DMS114 treated with DMSO at 0.1 percent for 48 hours (cell line): ENCODE results near the gene TNFRSF25.
"Not testable (repeated sequence)": the region's sequence is repeated elsewhere in the genome, so short reads cannot be mapped to it uniquely, and the experiment has no call there.

Source experiments
- DNase-seq: peaks from one replicate; lab custom pipeline; 2025; ENCODE audit not compliant: unreplicated experiment; lab: John Stamatoyannopoulos, UW

The TNFRSF25 gene

DNA sequence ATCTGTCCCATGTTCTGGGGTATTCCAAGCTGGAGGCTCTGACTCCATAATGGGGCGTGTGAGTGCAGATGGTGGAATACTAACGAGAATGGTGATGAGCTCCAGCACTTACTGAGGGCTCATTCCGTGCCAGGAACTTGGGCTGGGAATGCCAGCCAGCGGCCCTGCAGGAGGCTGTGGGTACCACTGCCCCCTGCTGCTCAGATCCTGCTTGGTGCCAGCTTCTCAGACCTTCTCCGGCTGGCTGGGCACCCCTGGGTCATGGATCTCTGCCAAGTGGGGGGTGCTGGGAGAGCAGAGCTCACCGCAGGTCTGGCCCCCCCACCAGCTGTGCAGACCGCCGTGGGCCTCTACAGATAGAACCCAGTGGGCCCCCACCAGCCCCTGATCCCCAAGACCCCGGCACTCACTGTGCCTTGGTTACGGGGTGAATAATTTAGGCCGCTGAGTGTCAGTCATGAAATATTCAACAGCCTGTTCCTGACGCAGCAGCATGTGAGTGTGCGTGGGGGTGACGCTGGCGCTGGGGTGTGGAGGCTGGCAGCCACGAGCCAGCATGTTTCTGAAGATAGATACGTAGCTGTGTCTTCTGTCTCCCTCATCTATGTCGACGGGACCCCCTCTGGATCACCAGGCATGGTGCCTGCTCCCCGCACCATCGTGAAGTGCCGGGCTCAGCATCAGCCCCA lies 28.8 kb downstream of the TNFRSF25 start:
- DNase-seq, result not testable (repeated sequence)

- not testable (repeated sequence) for DNase-seq
Measured at GRCh38 chr1:6436277-6436676, 29.7 kb downstream of the TNFRSF25 start.

- no peak for DNase-seq
Measured at GRCh38 chr1:6435547-6435946, 30.4 kb downstream of the TNFRSF25 start.

GRCh38 chr1:6435129-6435528 lies 30.8 kb downstream of the TNFRSF25 start:
- no peak for DNase-seq

- no peak for DNase-seq
Measured at GRCh38 chr1:6434186-6434585, 31.8 kb downstream of the TNFRSF25 start.

GRCh38 chr1:6431645-6432579 lies 34.1 kb downstream of the TNFRSF25 start:
- DNase-seq, result not testable (repeated sequence)

- not testable (repeated sequence) for DNase-seq
Measured at GRCh38 chr1:6429660-6430411, 36.1 kb downstream of the TNFRSF25 start.

- not testable (repeated sequence) for DNase-seq
Measured at GRCh38 chr1:6428453-6428852, 37.5 kb downstream of the TNFRSF25 start.

GRCh38 chr1:6427441-6428390 lies 38.3 kb downstream of the TNFRSF25 start:
- no peak for DNase-seq

GRCh38 chr1:6426972-6427350 lies 39.0 kb downstream of the TNFRSF25 start:
- no peak for DNase-seq

GRCh38 chr1:6426277-6426971 lies 39.5 kb downstream of the TNFRSF25 start:
- no peak for DNase-seq

DNA sequence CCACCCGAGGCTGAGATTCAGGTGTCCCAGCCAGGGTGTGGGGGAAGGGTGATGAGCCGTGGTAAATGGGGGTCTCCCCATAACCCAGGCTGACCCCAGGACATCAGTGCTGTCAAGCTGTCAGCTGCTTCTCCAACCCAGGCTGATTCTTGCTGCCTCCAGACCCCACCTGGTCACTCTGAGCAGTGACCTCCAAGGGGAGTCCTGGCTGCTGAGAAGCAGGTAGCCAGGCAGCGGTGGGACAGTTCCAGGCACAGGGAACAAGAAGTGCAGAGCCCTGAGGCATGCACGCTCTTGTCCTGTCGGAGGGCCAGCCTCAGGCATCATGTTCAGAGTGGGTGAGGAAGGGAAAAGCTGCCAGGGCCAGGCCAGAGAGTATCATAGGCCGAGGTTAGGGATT lies 40.3 kb downstream of the TNFRSF25 start:
- no peak for DNase-seq

DNA sequence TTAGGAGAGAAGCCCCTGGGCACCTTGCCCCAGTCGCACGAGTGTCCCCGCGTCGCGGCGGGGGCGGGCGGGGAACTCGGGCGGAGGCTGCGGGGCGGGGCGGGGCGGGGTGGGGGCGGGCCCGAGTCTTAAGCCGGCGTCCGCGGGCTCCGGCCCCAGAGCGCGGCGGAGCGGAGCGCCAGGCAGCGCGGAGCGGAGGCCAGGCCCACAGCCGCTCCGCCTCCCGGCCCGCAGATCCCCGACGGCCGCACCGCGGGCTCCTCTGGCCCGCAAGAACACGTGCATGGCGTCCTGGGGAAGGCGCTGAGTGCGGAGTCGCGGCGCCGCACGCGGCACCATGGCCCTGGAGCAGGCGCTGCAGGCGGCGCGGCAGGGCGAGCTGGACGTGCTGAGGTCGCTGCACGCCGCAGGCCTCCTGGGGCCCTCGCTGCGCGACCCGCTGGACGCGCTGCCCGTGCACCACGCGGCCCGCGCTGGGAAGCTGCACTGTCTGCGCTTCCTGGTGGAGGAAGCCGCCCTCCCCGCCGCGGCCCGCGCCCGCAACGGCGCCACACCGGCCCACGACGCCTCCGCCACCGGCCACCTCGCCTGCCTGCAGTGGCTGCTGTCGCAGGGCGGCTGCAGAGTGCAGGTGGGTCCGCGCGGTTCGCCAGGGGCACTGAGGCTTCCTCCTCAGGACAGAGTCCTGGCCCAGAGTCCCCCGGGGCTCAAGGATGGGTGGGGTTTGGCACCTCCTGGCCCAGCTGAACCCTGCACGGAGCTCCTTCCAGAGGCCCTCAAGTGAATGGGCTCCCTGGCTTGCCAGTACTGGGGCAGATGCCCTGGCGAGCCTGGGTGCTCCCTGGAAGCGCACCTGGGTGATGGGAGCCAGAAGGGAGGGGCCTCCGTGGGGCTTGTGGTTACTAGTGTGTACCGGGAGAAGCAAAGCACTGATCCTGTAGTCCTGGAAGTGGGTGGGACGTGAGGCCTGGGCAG lies 41.1 kb downstream of the TNFRSF25 start, which contains the start of gene ESPN:
Gene ESPN, plus strand, starts transcription at position 158 of the 975 bp plus-strand sequence. Its CDS starts 180 bp downstream, at position 338.
- DNase-seq, result no peak

- DNase-seq, result no peak
Measured at GRCh38 chr1:6424000-6424565, 41.9 kb downstream of the TNFRSF25 start.

GRCh38 chr1:6423321-6423999 lies 42.5 kb downstream of the TNFRSF25 start:
- DNase-seq, result no peak

DNA sequence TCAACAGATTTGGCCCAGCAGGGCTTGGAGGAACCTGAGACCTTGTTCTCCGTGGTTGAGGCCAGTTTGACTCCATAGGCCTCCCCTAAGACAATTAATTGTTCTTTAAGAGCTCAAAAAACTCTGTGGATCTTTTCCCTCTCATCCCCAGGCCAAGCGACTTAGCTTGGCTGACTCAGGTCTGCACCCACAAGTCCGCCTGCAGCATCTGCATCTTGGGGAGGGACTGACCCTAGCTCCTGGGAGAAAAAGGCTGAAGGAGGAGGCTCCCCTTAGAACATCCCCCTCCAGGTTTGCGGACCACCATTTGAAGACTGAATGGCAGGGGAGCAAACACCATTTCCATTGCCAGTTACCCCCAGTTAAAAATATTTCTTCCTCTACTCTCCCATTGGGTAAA lies 44.7 kb downstream of the TNFRSF25 start:
- no peak for DNase-seq

DNA sequence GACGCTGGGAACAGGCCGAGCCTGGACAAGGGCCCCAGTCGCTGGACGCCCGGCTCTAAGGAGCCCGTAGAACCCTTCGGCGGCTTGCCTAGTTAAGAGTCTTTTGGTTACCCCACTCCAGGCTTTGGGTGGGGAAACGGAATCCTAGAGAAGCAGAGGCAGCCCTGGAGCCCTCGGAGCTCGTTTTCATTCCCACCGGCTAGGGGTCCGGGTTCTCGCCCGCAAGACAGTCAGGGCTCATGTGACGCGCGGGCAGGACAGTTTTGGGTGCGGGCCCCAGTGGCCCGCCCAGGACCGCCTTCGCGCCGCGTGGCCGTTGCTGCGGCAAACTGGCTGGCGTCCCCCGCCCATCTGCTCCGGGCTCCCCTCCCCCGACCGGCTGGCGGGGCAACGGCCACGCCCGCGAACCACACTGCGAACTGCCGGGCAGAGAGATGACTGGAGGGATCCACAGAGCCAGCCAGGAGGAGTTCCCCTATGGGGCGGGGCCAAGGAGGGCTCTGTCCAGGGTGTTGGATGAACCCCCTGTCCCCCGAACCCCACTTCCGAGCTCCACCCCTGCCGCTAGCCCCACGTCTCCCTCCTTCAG lies 45.4 kb downstream of the TNFRSF25 start:
- no peak for DNase-seq
